ENCODE measurements around the gene VPS18.

Gene VPS18

GRCh38 chr15:40912478-40912877, 18.2 kb downstream of the VPS18 start:
- TF ChIP-seq, protein P1, sequence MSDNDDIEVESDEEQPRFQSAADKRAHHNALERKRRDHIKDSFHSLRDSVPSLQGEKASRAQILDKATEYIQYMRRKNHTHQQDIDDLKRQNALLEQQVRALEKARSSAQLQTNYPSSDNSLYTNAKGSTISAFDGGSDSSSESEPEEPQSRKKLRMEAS (IDR thresholded peaks at IDR 0.05; ENCODE audit: low read depth, low read length), result no peak
- no peak for TF ChIP-seq MYC (IDR thresholded peaks at IDR 0.05; ENCODE audit: low read depth, low read length)
- no peak for TF ChIP-seq POLR2A (IDR thresholded peaks at IDR 0.05; ENCODE audit: extremely low read depth, insufficient read length)
- TF ChIP-seq CTCF (IDR thresholded peaks at IDR 0.05; ENCODE audit: low read depth, low read length), result no peak
- DNase-seq (ENCODE audit: low read depth), result no peak
- no peak overlapping the region for H3K4me3 ChIP-seq (ENCODE audit: low read depth, low read length)

DNA sequence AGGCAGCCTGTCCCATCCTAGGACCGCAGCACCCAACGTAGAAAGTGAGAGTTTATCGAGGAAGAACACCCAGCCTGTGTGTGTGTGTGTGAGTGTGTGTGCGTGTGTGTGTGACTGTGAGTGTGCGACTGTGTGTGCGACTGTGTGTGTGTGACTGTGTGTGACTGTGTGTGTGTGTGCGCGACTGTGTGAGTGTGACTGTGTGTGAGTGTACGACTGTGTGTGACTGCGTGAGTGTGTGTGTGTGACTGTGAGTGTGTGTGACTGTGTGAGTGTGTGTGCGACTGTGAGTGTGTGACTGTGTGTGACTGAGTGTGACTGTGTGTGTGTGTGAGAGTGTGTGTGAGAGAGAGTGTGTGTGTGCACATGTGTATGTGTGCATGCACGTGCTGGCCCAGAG, 19.8 kb downstream of the VPS18 start:
- no peak overlapping the region for H3K4me3 ChIP-seq (ENCODE audit: low read depth, low read length)
- no peak for DNase-seq (ENCODE audit: low read depth)
- TF ChIP-seq, protein P1 (IDR thresholded peaks at IDR 0.05; ENCODE audit: low read depth, low read length), result no peak
- TF ChIP-seq CTCF (IDR thresholded peaks at IDR 0.05; ENCODE audit: low read depth, low read length) (no peak), MYC (IDR thresholded peaks at IDR 0.05; ENCODE audit: low read depth, low read length) (no peak), POLR2A (IDR thresholded peaks at IDR 0.05; ENCODE audit: extremely low read depth, insufficient read length) (no peak)

DNA sequence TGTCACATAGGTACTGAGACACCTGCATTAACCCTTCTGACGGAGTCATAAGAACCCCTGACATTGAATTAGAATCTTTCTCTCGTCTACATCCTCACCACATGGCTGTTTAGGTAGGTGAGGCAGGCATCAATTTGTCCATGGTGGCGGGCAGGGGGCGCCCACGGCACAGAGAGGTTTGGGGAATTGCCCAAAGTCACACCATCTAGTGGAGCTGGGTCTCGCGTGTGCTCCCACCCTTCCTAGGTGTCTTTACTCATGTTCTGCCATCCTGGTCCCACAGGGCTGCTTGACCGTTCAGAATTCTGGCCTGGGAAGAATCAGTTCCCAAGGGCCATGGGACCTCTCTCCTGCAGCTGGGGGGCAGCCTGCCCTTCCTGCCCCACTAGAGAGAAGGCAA, 20.2 kb downstream of the VPS18 start:
- TF ChIP-seq CTCF (IDR thresholded peaks at IDR 0.05; ENCODE audit: low read depth, low read length), result no peak
- no peak for TF ChIP-seq MYC (IDR thresholded peaks at IDR 0.05; ENCODE audit: low read depth, low read length)
- TF ChIP-seq, protein P1 (IDR thresholded peaks at IDR 0.05; ENCODE audit: low read depth, low read length), result no peak
- no peak for TF ChIP-seq POLR2A (IDR thresholded peaks at IDR 0.05; ENCODE audit: extremely low read depth, insufficient read length)
- no peak overlapping the region for H3K4me3 ChIP-seq (ENCODE audit: low read depth, low read length)
- DNase-seq (ENCODE audit: low read depth), result no peak

GRCh38 chr15:40915116-40915661, 20.9 kb downstream of the VPS18 start:
- DNase-seq (ENCODE audit: low read depth), result no peak
- TF ChIP-seq MYC (IDR thresholded peaks at IDR 0.05; ENCODE audit: low read depth, low read length), result no peak
- no peak for TF ChIP-seq CTCF (IDR thresholded peaks at IDR 0.05; ENCODE audit: low read depth, low read length)
- no peak for TF ChIP-seq POLR2A (IDR thresholded peaks at IDR 0.05; ENCODE audit: extremely low read depth, insufficient read length)
- TF ChIP-seq, protein P1 (IDR thresholded peaks at IDR 0.05; ENCODE audit: low read depth, low read length), result no peak
- H3K4me3 ChIP-seq (ENCODE audit: low read depth, low read length), result no peak overlapping the region

- TF ChIP-seq MYC (IDR thresholded peaks at IDR 0.05; ENCODE audit: low read depth, low read length) (no peak), POLR2A (IDR thresholded peaks at IDR 0.05; ENCODE audit: extremely low read depth, insufficient read length) (no peak), CTCF (IDR thresholded peaks at IDR 0.05; ENCODE audit: low read depth, low read length) (no peak)
- TF ChIP-seq, protein P1 (IDR thresholded peaks at IDR 0.05; ENCODE audit: low read depth, low read length), result no peak
- no peak for DNase-seq (ENCODE audit: low read depth)
- no peak overlapping the region for H3K4me3 ChIP-seq (ENCODE audit: low read depth, low read length)
Observed at GRCh38 chr15:40915679-40916078, 21.4 kb downstream of the VPS18 start.
